GM10847 (cell line): ENCODE measurements around the gene IL32.

Source experiments
- POLR2A ChIP-seq: IDR thresholded peaks from 2 replicates; pipeline ENCODE4 v1.6.1; 2011; ENCODE audit not compliant: insufficient read length; ENCODE audit errors: extremely low read depth

IL32 gene, protein sequence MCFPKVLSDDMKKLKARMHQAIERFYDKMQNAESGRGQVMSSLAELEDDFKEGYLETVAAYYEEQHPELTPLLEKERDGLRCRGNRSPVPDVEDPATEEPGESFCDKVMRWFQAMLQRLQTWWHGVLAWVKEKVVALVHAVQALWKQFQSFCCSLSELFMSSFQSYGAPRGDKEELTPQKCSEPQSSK

DNA sequence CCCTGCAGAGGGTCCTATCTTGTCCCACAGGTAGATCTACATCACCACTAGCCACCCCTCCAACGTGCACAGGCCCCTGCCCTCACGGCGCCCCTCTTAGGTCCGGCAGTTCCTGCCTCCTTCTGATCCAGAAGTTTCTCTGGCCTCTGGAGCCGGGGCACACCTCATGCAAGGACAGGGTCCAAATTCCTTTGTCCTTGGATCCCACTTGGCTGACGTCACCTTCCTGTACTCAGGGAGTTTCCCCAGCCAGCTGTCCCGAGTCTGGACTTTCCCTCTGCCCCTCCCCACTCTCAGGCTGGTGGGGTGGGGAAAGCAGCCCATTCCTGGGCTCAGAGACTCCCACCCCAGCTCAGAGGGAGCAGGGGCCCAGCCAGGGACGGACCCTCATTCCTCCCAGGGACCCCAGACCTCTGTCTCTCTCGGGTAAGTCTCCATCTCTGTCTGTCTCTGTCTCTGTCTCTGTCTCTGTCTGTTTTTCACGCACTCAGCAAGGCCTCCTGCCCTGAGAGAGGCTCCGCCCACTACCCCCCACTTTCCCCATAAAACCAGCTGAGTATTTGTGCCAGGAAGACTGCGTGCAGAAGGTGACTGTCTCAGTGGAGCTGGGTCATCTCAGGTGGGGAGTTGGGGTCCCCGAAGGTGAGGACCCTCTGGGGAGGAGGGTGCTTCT lies at the start of gene IL32:
IL32 (plus strand) TSS at position 572 of the 673 bp plus-strand sequence. CDS start 172 bp downstream, outside the sequence.
- TF ChIP-seq POLR2A = no peak

DNA sequence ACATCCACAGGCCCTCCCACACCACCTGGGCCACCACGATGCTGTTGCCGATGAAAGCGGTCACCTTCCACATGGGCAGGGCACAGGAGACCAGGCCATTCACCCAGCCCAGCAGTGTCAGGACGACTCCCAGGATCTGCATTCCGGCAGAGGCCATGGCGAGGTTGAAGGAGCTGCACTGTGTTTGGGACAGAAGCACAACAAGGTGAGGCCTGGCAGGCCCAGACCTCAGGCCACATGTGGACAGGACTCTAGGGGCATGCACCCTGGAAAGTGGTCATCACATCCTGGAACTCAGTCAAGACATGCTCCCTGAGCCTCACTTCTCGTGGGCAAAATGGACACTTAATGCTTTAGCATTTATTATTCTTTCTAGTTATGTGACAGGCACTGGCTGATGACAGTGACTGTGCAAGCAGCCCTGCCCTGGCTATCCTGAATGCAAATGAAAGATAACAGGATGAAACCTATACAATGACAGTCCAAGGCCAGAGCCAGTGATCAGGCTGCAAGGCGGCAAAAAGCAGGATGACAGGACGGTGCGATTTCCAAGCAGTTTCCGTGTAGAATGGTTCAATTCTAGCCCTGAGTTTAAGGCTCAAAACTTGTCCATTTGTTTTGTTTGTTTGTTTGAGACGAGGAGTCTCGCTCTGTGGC lies 49.4 kb upstream of the IL32 start:
- no peak for TF ChIP-seq POLR2A

DNA sequence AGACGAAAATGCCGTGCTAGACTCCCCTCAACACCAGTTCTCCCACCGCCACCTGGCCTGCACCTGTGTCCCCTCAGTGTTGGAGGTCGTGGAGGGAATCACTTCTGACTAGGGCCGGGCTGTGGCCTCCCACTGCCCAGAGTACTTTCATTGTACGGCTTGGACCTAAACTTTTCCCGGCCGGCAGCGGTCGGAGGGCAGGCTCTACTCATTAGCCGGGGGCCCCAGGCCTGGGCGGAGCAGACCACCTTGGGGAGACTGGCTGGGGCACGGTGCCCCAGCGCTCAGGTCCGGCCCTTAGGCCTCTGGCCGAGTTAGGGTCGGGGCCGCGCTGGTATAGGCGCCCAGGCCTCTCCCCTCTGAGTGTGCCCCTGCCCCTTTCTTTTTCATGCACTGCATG lies 48.1 kb upstream of the IL32 start:
- TF ChIP-seq POLR2A = no peak

DNA sequence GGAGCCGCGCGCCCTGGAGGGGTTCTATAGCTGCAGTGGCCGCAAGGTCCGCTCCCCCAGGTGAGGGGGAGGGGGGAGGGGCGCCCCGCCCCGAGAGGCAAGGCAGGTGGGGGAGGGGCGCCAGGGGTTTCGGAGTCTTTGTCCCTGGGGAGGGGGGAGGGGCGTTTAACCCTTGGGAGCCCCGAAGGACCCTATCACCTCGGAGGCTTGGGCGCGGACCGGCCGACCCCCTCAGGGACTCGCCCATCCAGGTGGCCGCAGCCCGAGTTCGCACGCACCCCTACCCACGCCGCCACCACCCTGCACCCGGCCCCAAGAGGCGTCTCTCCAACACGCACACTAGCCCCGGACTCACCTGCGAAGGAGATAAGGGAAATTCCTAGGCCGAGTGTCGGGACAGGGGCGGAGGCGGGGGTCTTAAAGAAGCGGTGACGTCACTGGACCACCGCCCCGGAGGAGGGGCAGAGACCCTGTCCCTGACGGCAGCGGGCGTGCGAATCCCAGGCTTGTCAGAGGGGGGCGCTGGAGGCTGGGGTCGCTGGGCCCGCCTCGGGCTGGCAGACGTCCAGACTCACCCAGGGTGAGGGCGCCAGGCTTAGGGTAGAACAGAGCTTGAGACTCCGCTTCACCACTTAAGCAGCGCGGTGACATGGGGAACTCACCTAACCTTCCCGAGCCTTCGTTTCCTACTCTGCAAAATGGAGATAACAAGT lies 47.5 kb upstream of the IL32 start, which contains the start of gene CLDN6:
CLDN6 (minus strand) TSS at position 390 of the 713 bp plus-strand sequence. CDS start 2,162 bp downstream, outside the sequence.
- no peak for TF ChIP-seq POLR2A

DNA sequence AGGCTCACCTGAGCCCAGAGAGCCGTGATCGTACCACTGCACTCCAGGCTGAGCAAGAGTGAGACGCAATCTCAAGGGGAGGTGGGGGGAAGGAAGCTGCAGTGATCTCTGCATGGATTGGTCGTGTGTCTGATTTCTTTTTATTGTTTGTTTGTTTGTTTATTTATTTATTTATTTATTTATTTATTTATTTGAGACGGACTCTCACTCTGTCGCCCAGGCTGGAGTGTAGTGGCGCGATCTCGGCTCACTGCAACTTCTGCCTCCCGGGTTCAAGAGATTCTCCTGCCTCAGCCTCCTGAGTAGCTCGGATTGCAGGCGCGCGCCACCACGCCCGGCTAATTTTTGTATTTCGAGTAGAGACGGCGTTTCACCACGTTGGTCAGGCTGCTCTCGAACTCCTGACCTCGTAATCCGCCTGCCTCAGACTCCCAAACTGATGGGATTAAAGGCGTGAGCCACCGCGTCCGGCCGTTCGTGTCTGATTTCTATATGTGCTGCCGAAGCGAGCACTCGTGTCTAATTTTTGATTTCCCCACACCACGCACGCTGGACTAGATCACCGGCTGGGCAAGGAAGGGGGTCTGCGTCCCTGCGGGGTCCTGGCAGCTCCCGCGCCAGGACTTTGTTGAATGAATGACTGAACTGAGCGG lies 45.7 kb upstream of the IL32 start:
- no peak for TF ChIP-seq POLR2A

DNA sequence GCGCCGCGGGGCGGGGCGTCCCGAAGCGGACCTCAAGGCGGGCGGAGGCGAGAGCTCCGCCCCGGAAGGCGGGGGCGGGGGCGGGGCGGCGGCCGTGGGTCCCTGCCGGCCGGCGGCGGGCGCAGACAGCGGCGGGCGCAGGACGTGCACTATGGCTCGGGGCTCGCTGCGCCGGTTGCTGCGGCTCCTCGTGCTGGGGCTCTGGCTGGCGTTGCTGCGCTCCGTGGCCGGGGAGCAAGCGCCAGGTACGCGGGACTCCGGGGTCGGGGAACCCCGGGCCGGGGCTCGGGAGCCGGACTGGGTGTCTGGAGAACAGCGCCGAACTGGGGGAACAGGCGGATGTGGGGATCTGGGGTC lies 45.2 kb upstream of the IL32 start, which contains the start of gene TNFRSF12A:
TNFRSF12A (plus strand) TSS at position 122 of the 357 bp plus-strand sequence; CDS start at position 152, 30 bp downstream.
- TF ChIP-seq POLR2A = peak; percentile 71

DNA sequence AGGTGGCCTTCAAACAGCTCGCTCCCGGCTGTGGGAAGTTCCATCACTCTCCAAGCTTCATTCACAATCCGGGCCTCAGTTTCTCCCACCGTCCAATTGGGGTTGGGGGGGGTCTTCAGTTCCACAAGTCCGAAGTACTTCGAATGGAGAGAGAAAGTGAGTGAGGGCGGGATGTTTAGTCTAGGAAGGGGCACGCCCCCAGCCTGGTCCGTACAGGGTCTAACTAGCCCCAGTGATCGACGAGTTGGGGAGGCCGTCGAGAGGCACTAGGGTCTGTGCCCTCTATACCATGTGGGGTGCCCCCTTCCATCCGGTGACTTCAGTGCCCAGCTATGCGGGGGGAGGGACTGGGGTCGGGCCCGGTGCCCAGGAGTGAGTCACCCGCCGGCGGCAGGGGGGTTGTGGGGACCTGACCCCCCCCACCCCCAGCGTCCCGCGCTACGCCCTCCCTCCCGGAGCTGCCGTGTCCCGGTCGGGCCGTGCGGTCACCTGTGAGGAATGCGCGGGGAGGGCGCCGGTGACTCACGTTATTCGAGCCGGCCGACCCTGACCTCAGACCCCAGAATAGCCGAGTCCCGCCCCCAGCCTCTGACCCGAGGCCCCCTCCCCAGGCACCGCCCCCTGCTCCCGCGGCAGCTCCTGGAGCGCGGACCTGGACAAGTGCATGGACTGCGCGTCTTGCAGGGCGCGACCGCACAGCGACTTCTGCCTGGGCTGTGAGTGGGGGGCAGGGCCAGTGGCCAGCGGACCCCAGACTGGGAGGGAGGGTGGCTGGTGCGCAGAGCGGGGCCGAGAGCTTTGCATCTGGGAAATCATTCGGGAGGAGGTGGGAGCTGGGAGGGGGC lies 44.6 kb upstream of the IL32 start:
- TF ChIP-seq POLR2A = no peak

DNA sequence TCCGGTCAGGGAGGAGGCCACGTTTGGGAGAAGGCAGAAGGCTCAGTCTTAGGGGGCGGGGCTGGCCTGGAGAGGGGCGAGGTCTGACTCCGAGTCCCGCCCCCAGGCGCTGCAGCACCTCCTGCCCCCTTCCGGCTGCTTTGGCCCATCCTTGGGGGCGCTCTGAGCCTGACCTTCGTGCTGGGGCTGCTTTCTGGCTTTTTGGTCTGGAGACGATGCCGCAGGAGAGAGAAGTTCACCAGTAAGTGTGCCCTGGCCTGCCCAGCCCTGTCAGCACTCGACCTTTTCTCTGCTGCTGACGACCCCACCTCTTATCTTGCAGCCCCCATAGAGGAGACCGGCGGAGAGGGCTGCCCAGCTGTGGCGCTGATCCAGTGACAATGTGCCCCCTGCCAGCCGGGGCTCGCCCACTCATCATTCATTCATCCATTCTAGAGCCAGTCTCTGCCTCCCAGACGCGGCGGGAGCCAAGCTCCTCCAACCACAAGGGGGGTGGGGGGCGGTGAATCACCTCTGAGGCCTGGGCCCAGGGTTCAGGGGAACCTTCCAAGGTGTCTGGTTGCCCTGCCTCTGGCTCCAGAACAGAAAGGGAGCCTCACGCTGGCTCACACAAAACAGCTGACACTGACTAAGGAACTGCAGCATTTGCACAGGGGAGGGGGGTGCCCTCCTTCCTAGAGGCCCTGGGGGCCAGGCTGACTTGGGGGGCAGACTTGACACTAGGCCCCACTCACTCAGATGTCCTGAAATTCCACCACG lies 43.8 kb upstream of the IL32 start:
- TF ChIP-seq POLR2A = no peak

DNA sequence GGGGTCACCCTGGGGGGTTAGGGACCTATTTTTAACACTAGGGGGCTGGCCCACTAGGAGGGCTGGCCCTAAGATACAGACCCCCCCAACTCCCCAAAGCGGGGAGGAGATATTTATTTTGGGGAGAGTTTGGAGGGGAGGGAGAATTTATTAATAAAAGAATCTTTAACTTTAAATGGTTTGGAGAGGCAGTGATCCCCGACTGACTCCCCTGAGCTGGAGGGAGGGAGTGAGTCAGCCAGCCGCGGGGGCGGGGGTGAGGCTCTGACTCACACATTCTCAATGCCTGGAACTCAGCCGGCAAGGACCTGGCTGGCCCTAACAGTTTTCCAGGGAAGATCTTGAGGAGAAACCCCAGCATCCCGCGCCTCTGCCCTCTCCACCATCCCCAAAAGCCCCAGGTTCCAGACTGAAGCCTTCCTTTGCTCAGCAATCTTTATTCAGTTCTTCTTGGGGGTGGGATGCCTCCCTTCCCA lies 43.2 kb upstream of the IL32 start:
- TF ChIP-seq POLR2A = no peak

DNA sequence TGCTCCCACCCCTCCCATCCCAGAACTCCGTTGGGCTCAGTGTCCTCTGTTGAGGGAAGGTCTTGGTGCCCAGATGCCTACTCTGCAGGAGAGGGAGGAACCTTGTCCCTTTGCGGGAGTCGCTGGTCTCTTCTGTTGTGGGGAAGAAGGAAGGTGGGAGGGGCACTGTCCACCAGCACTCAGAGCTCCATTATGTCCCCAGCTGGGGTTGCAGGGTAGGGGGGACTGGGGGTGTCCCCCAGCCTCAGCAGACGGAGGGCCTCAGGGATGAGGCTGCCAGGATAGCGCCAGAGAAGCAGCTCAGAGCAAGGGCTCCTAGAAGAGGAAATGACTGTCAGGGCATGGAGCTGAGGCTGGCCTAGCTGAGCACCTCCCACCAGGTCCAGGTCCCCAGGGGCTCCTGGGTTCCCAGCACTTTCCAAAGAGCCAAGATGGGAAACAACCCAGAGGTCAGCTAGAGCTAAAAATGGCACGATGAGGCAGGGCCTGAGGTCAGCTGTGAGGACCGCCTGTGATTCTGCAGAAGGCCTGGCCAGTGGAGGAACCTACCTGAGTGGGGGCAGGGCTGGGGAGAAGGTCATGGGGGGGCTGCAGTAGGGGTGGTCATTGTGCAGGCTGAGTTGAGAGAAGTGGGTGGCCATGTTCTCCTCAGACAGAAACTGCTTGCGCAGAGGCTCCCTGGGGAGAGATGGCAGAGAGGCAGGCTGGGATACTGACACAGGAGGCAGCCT lies 42.6 kb upstream of the IL32 start:
- TF ChIP-seq POLR2A = no peak

DNA sequence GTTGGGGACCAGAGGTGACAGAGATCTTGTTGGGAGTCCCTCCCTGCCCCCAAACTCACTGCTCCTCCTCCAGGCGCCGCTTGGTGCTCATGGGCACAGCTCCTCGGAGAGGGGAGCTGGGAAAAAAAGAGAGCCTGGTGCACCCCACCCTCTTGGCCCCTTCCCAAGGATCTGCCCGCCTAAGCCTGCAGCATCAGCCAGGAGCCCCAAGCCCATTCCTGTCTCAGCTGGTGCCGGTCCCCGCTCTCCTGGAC lies 42.1 kb upstream of the IL32 start:
- no peak for TF ChIP-seq POLR2A

DNA sequence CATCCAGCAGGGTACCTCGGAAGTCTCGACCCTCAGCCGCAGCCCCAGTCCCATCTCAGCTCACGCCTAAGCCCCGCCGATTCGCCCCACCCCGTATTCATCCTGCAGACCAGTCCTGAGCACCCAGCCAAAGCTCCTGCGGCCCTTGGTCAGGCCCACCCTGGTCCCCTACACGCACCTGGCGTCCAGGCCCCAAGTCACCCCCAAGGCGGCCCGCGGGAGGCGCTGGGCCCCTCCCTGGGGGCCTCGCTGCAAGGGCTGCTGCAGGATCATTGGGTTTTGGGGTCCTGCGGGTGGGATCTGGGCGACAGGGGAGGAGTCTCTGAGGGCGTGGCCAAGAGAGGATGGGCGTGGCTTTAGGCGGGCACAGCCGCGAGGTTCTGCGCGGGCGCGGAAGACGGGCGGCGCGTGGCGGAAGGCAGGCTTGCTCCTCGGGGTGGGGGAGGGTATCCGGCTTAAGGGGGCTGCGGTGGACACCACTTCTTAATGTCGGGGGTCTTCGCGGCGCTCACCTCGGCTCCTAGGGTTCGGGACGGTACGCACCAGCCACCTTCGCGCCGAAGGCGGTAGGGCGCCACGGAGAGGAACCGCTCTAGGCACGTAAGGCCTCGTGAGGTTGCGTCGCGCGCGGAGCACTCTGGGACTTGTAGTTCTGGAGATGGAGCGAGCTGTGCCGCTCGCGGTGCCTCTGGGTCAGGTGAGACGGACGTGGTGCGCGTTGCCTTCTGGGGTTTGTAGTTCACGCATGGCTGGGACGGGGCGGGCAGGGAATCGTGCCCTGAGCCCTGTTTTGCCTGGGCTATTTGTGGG lies 41.6 kb upstream of the IL32 start, which contains the start of the genes HCFC1R1 and THOC6:
HCFC1R1 (minus strand) TSS at position 274 of the 810 bp plus-strand sequence; CDS start at position 273, 1 bp downstream.
THOC6 (plus strand) TSS at position 367 of the 810 bp plus-strand sequence; CDS start at position 659, 292 bp downstream.
- peak; percentile 75 for TF ChIP-seq POLR2A
